ENCODE results near the gene ASAP2. TPM values are rescaled to one million over a fixed set of nuclear protein-coding genes. Genes with fewer than 3 reads are reported as not detected.

Gene ASAP2
- total RNA-seq, 1 donor from 2014 or later, result 49.9 TPM

DNA sequence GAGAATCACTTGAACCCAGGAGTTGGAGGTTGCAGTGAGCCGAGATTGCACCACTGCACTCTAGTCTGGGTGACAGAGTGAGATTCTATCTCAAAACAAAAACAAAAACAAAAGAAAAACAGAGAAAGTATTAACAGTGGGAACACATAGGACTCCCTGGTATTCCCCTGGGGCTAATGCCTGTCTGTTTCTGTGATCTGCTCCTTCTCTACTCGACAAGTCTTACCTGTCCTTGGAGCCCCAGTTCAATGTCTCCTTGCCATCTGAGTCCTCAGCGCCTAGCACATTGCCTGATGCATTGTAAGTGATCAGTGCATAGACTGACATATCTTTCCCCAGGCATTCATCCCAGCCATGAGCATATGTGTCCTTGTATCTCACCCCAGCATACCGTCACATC, 85.8 kb downstream of the ASAP2 start:
- no peak for DNase-seq (ENCODE audit: low read depth, low spot score)

DNA sequence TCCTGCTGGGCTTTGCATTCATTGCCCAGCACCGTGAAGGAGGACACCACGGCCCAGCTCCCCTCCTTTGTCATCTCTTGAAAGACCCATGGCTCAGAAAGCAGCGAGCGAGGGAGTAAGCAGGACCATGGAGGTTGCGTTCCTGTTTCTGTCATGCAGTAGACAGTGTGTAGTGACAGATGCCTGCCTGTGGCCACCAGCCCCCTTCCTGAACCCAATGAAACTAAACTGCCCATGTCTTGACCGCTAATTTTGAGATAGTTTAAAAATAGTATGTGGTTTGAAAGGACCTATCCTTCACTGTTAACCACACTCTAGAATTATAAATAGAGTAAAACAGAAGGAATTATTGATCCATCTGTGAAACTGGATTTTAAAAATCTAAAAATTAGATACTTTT, 88.2 kb downstream of the ASAP2 start:
- DNase-seq (ENCODE audit: low read depth, low spot score), result no peak

- DNase-seq (ENCODE audit: low read depth, low spot score), result no peak
Measured at GRCh38 chr2:9296559-9296958, 89.9 kb downstream of the ASAP2 start.

DNA sequence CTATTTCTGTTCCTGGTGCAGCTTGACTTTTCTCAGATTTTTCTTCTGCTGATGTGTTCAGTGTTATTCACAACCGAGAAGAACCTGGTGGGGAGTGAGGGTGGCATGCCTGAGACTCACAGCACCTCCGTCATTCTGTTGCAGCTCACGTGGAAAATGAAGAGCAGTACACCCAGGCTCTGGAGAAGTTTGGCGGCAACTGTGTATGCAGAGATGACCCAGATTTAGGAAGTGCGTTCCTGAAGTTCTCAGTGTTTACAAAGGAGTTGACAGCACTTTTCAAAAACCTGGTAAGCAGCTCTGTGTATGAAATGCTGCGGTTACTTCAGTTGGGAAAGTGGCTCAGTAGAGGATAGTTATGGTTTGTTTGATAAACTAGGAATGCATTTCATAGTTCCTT, 90.5 kb downstream of the ASAP2 start:
- no peak for DNase-seq (ENCODE audit: low read depth, low spot score)

DNA sequence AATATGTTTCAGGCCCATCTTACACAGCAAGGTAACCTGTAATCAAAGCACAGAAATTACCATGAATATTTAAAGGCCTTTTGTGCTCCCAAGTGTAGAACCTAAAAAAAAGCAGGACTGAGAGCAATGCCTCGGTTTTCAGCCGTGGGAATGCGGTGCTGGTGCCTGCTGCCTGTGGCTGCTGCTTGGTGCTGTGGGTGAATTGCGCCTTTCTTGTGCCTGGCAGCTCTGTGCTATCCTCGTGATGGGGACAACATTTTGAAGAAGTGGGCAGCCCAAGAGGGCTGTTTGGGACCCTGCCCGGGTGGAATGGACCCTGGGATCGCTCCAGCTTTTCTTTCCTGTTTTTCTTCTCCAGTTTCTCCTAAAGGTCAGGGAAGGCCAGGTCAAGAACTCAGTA, 91.2 kb downstream of the ASAP2 start:
- DNase-seq (ENCODE audit: low read depth, low spot score), result no peak

DNA sequence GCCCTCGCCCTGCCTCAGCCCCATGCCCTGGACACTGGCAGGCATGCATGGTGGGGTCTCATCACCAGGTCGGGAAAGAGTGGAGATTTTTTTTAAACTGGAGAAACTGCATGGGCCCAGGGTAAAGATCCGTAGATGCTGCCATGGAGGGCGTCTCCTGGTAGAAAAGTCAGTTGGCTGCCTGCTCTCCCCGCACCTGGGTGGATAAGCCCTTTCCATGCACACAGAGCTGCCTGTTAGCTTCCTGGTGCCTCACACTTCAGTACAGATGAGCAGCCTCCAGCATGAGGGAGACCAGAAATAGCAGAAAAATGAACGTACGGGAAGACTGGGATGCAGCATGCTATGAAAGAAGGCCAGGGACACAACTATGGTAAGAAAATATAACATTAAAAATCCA, 92.0 kb downstream of the ASAP2 start:
- DNase-seq (ENCODE audit: low read depth, low spot score), result no peak

DNA sequence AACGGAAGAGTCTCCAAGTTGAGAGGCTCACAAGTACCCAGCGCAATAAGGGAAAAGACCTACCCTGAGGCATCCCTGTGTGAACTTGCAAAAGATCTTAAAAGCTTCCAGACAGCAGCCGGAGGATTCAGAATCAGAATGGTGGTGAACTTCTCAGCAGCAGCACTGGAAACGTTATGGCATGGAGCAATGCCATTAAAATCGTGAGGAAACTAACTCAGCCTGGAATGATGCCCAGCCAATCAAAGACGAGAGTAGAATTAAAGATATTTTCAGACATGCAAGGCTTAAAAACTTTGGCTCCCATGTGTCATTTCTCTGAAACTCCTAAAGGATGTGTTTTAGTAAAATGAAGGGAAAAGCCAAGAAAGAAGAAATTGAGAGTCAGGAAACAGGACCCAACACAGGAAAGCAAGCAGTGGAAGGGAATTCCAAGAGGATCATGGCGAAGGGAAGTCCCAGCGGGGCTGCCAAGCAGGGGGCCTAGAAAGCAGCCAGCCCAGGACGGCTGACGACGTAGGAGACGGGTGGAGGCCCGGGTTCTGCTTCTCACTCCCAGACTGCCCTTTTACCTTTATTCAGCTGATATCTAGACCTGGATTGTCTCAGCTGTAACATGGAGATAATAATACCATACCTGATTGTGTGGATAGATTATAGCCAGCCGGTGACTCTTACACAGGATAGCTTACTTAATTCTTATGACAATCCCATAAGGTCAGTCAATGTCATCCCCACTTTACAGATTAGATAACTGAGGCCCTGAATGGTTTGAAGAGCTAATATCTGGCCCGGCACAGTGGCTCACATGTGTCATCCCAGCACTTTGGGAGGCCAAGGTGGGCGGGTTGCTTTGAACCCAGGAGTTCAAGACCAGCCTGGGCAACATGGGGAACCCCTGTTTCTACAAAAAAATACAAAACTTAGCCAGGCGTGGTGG, 92.8 kb downstream of the ASAP2 start:
- no peak for DNase-seq (ENCODE audit: low read depth, low spot score)

DNA sequence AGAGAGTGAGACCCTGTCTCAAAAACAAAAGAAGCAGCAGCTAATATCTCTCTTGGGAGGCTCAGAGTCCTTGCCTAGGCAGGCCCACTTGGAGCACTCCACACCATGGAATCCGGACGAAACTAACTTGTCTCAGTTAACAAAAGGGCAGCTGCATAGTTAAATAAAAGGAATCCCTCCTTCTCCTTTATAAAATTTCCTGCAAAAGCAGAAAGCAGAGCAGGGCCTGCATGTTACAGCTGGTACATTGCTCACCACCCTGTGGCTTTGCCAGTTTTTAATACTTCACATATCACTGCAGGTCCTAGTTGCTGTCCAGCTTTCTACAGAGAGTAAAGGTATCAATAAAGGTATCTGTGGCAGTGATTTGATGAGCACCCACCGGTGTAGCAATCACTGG, 93.6 kb downstream of the ASAP2 start:
- no peak for DNase-seq (ENCODE audit: low read depth, low spot score)

DNA sequence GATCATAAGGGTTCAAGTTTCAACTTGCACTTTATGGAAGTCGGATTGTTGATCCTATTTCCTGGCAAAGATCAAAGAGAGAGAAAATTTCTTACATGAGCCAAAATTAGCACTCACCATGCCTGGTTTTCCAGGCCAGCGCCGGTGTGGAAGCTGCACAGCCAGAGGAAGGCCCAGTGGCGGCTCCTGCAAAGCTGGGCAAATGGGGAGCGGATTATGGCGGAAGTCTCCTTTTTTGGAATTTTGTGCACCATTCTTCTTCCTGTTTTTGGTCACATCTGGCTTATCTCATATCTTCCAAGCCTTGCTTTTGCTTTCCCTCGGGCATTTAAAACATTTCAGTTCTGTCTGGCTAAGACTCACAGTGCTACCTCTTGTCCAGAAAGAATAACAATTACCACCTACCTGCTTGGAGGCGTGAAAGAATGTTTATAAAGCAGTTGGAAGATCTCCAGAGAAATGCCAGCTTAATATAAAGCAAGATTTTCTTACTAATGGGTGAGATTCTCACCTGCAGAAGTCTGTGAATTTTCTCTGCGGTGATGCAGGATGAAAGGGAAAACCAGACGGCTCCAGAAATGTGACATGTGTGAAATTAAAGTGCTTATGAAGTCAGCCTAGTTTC, 94.3 kb downstream of the ASAP2 start:
- DNase-seq (ENCODE audit: low read depth, low spot score), result no peak

- DNase-seq (ENCODE audit: low read depth, low spot score), result no peak
Measured at GRCh38 chr2:9302755-9303154, 96.1 kb downstream of the ASAP2 start.

DNA sequence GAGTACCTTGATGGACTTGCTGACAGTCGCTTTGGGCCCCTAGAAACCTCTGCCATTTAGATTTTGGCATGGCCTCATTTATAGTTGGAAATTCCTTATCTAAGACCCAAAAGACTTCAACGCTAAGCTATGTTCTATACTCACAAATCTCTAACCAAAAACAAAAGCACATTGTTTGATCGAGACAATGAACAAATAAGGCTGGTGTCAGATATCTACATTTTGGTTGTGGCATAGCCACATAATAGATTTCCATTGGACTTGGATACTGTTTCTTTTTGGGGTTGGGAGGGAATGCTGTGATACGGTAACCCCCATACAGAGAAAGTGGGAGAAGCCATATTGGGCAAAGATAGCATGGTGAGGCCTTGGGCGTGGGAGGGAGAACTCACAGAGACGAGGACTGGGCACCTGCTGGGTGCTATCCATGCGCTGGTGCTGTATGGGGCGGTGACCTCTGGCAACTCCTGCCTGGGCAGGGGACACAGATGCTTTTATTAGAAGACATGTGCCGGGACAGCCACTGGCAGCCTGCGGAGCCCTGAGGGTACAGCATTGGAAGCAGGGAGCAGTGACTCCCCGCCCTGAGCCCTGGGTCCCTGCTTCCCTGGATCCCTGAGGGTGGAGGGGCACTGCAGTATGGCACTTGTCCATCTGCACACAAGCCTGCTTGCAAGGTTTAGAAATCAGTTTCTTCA, 97.1 kb downstream of the ASAP2 start:
- DNase-seq (ENCODE audit: low read depth, low spot score), result no peak

DNA sequence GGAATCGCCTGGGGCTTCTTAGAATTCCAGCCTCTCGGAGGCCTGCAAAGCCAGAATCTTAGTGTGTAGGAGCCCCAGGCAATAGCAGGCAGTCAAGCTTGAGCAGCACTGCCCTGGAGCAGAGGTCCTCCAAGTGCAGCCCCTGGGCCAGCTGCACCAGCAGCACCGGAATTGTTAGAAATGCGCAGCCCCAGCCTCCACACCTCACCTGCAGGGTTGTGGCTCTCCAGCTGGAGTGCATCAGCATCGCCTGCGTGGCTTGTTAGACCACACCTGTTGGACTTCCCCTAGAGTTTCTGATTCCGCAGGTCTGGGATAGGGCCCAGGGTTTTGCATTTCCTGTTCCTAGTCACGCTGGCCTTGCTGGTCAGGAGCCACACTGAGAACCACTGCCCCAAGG, 100.3 kb downstream of the ASAP2 start:
- no peak for DNase-seq (ENCODE audit: low read depth, low spot score)

- no peak for DNase-seq (ENCODE audit: low read depth, low spot score)
Measured at GRCh38 chr2:9307535-9307934, 100.9 kb downstream of the ASAP2 start.

GRCh38 chr2:9308186-9308955, 101.8 kb downstream of the ASAP2 start:
- DNase-seq (ENCODE audit: low read depth, low spot score), result no peak

DNA sequence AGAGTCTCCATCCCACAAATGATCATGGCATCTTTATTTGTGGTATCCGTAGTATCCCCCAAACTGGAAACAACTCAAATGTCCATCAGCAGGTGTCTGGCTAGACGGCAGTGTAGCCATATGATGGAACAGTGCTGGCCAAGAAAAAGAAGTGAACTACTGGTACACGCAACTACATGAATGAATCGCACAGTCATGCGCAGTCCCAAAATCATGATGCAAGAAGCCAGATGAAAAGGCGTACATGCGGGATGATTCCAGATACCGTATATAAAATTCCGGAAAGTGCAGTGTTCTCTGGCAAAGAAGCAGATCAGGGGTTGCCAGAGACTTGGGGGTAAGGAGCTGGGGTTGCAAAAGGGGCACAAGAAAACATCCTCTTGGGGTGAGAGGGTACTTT, 102.5 kb downstream of the ASAP2 start:
- no peak for DNase-seq (ENCODE audit: low read depth, low spot score)

DNA sequence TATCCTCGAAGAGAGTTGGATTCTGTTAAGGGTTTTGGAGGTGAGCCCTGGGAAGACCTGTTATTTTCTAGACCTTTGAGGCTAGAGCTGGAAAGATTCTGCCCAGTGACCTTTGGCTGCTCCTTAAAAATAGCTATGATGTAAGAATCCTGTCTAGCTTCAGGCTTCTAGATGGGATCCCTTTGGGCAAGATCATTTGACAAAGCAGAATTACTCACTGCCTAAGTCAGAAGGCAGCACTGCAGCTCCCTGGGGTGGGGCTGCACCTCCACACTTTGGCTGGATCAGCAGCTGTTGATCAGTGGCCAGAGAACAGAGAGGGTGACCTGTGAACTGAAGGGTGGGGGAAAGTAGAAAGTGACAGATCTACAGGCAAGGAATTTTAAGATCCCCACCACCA, 103.8 kb downstream of the ASAP2 start:
- peak; percentile 33 for DNase-seq (ENCODE audit: low read depth, low spot score)

- no peak for DNase-seq (ENCODE audit: low read depth, low spot score)
Measured at GRCh38 chr2:9310798-9311197, 104.2 kb downstream of the ASAP2 start.

DNA sequence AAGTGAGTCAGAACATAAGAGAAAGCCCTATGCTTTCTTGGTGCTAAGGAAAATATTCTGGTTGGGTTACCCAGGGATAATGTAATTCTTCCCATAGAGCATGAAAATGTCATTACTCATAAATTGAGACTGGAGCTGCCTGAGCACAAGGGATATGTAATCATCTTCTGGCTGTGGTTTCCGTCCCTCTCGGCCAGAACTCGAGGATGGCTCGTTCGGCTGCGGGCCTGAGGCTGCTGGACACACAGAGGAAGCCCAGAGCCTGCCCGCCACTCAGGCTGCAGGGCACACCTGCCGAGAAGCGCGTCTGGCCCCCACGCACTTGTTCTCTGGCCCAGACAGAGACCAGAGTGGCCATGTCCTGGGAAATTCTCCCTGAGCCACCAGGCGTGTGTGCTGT, 104.9 kb downstream of the ASAP2 start:
- no peak for DNase-seq (ENCODE audit: low read depth, low spot score)

DNA sequence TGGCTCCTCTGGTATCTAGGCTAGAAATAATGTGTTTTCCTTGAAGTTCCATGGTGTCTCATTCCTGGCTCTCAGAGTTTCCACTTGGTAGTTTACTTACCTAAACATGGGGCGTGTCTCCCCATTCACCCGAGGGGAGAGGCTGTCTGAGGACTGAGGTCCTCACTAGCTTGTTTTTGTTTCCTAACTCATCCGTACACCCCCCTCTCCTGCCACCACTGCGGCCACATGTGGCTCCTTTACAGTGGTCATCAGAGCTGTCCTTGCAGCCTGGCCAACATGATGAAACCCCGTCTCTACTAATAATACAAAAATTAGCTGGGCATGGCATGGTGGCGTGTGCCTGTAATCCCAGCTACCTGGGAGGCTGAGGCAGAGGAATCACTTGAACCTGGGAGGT, 106.0 kb downstream of the ASAP2 start:
- no peak for DNase-seq (ENCODE audit: low read depth, low spot score)

DNA sequence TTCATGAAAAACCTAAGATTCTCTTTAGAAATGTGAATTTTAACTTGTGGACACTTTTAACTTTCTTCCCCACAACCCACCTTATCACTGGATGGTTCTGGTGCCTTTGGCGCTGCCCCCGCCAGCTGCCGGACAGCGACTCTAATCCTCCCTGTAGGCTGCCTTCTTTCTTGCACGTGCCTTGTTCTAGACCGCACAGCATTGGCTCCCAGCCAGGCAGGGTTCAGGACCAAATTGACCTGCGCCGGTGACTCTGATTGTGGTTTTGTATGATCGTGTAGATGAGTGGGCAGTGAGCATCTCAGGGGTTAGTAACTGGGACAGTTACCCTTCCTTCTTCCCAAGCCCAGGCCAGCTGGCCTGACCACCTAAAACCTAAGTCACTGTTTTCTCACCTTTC, 106.8 kb downstream of the ASAP2 start:
- DNase-seq (ENCODE audit: low read depth, low spot score), result no peak

- no peak for DNase-seq (ENCODE audit: low read depth, low spot score)
Measured at GRCh38 chr2:9315280-9315847, 108.8 kb downstream of the ASAP2 start.
